Heart left ventricle (tissue), 16 donors: ENCODE results near the gene STXBP6. TPM values are rescaled to one million over a fixed set of nuclear protein-coding genes. Genes with fewer than 3 reads are reported as not detected.

Experiments
- ATAC-seq, 4 donors: fragments of 200-7000 bp; cut with Tn5 transposase; one replicate each; pipeline ENCODE4 v1.9.1; 2020 to 2022; ENCODE audit warnings: moderate library complexity in 4 of 4, mild to moderate bottlenecking in 3 of 4, moderate number of reproducible peaks in 1 of 4
- DNase-seq, 5 donors: peaks; one replicate each; pipeline ENCODE4 v3.0.0-alpha.2; 2020
- H3K27ac ChIP-seq, 12 donors: fragments of 200-600 bp; sonication (generic) in 4 of 12; one replicate each; pipeline versions ENCODE4 v1.5.0 to v1.8.0; 2016 to 2022; ENCODE audit warnings: mild to moderate bottlenecking in 2 of 12
- H3K27me3 ChIP-seq, 9 donors: fragments of 200-600 bp; sonication (generic) in 2 of 9; one replicate each; pipeline versions ENCODE4 v1.5.1 to v1.8.0; 2016 to 2022; ENCODE audit warnings: mild to moderate bottlenecking in 3 of 9
- H3K36me3 ChIP-seq, 9 donors: fragments of 200-600 bp; sonication (generic) in 2 of 9; one replicate each; pipeline versions ENCODE4 v1.5.0 to v1.8.0; 2018 to 2022; ENCODE audit warnings: mild to moderate bottlenecking in 2 of 9
- H3K4me1 ChIP-seq, 12 donors: fragments of 200-600 bp; sonication (generic) in 4 of 12; one replicate each; pipeline versions ENCODE4 v1.5.0 to v1.8.0; 2016 to 2022; ENCODE audit warnings: mild to moderate bottlenecking in 3 of 12
- H3K4me3 ChIP-seq, 12 donors: fragments of 200-600 bp; sonication (generic) in 4 of 12; one replicate each; pipeline versions ENCODE4 v1.5.0 to v1.8.0; 2017 to 2022; ENCODE audit warnings: mild to moderate bottlenecking in 9 of 12, moderate library complexity in 4 of 12
- H3K9me3 ChIP-seq, 12 donors: fragments of 200-600 bp; sonication (generic) in 4 of 12; one replicate each; pipeline versions ENCODE4 v1.5.0 to v1.8.0; 2016 to 2022; ENCODE audit warnings: mild to moderate bottlenecking in 1 of 12
- CTCF ChIP-seq, 12 donors: fragments of 200-600 bp; sonication (generic) in 4 of 12; IDR thresholded peaks; one replicate each; pipeline versions ENCODE4 v1.5.0 to v1.8.0; 2018 to 2022; ENCODE audit warnings: antibody characterized with exemption in 12 of 12, mild to moderate bottlenecking in 5 of 12
- POLR2A ChIP-seq, 2 donors: fragments of 450-650 bp; IDR thresholded peaks; one replicate each; pipeline ENCODE4 v1.6.1; 2017; ENCODE audit warnings: antibody characterized with exemption in 2 of 2, mild to moderate bottlenecking in 2 of 2, moderate library complexity in 2 of 2
- WGBS, 4 donors: extraction: QIAGEN DNeasy Blood & Tissue Kit in 2 of 4; methylation state at CpG; one replicate each; pipeline versions ENCODE4 v1.1.5 to v1.1.7; 2013 to 2018; 5-methylcytosine and 5-hydroxymethylcytosine counted together
- intact Hi-C, 10 donors: fragments of 100-400 bp; cut with DNase I; formaldehyde crosslinking; loops; one replicate each; pipeline versions ENCODE4 v1.11.1 to v1.14.2; 2022
- polyA plus RNA-seq, 2 donors: library from polyadenylated mRNA; stranded (reverse); fragments of 200-250 nt; gene quantifications; one replicate each; pipeline ENCODE4 v1.2.3, GENCODE V29; 2013
- total RNA-seq, 9 donors: library from RNA; depleted of rRNA in 2 of 9; stranded (reverse); fragments of >200 nt in 2 of 9; fragmentation: NEBNext Ultra II Directional in 3 of 9; extraction: Animal tissue kit (Norgen Biotek cat#: 25700) in 3 of 9; gene quantifications; one replicate each; pipeline versions ENCODE4 v1.1.0 to v1.2.4, GENCODE V29; 2016 to 2023
- donor health status: ischemic (EF 13 %, LVEDD 7.1; RV severe dilation, severe dysfunction).
- donor health status: healthy with polysubstance abuse.
- donor health status: DM: no; HTN: yes; CAD: no.
- donor health status: DM: no; HTN: no; CAD: no.
- donor health status: ischemic (EF 25% LVEDD 6.9; RV normal size, moderate dysfunction).
- donor health status: ischemic (EF 25% LVEDD 5.7; RV mildly dilated, moderate dysfunction).
- donor health status: healthy.
- donor health status: DM: yes; HTN: yes; CAD: no.
- donor health status: ischemic (EF 35%, LVEDD 5.7; RV mildly dilated, moderate dysfunction).
- donor health status: nonischemic (EF 11% LVEDD 7.7; RV severe dilation, severe dysfunction).
- donor health status: DM: yes; HTN: yes; CAD: no.
- donor health status: PGD.
- donor health status: ischemic (EF 29% LVEDD 5.4; RV normal size, mild dysfunction).
- donor health status: nonischemic (EF 23%, LVEDD 6.1; RV moderate dilation, normal function).

The STXBP6 gene
- total and polyA plus RNA-seq, 11 donors: 12.5 to 57.3 (median 23.7) TPM

- Histone ChIP-seq H3K9me3 (no peaks in the 10 kb centered on the region), H3K4me1 (peaks cover 0 to 40% (median 10%) of the 10 kb centered on the region in 12 donors), H3K27ac (no peak overlapping the region), H3K27me3 (no peaks in the 10 kb centered on the region), H3K4me3 (no peak overlapping the region), H3K36me3 (no peaks in the 10 kb centered on the region)
- TF ChIP-seq CTCF (IDR thresholded peaks at IDR 0.05): no peak
- TF ChIP-seq POLR2A (IDR thresholded peaks at IDR 0.05): no peak
- intact Hi-C loops: no loop called here
- ATAC-seq (peak in 1 of 4 donors; percentile 10), DNase-seq (no peak)
- WGBS, 4 donors: 96 to 100% (median 97%) methylated on average over 5 of the region's 5 CpGs
These were observed 205.9 kb downstream of the STXBP6 start for GRCh38 chr14:24844011-24844410.

- no peaks in the 10 kb centered on the region for H3K9me3 ChIP-seq
- intact Hi-C loops: no loop called here
- ATAC-seq (peak in 2 of 4 donors; percentile 20 to 27), DNase-seq (no peak)
- H3K4me3 ChIP-seq: no peak overlapping the region
- no peaks in the 10 kb centered on the region for H3K27me3 ChIP-seq
- peak overlapping the region in 1 of 12 donors; percentile 8 for H3K27ac ChIP-seq
- TF ChIP-seq CTCF (IDR thresholded peaks at IDR 0.05) (no peak), POLR2A (IDR thresholded peaks at IDR 0.05) (no peak)
- H3K4me1 ChIP-seq: peaks cover 0 to 42% (median 14%) of the 10 kb centered on the region in 12 donors
- no peaks in the 10 kb centered on the region for H3K36me3 ChIP-seq
- 70 to 83% (median 81%) methylated on average over 2 of the region's 2 CpGs for WGBS, 4 donors
These were observed 206.5 kb downstream of the STXBP6 start for GRCh38 chr14:24843494-24843893.

GRCh38 chr14:24840204-24840893 is 209.6 kb downstream of the STXBP6 start:
- Histone ChIP-seq H3K9me3 (no peaks in the 10 kb centered on the region), H3K4me1 (peaks cover 0 to 51% (median 22%) of the 10 kb centered on the region in 12 donors), H3K27ac (peak overlapping the region in 2 of 12 donors; percentile 33 to 54), H3K27me3 (no peaks in the 10 kb centered on the region), H3K36me3 (no peaks in the 10 kb centered on the region), H3K4me3 (no peak overlapping the region)
- WGBS, 4 donors: 80 to 91% (median 88%) methylated on average over 2 of the region's 2 CpGs
- DNase-seq: no peak
- peak in 1 of 4 donors; percentile 23 for ATAC-seq
- TF ChIP-seq CTCF (IDR thresholded peaks at IDR 0.05): no peak
- TF ChIP-seq POLR2A (IDR thresholded peaks at IDR 0.05): no peak
- intact Hi-C loops: no loop called here

GRCh38 chr14:24839617-24840203 is 210.2 kb downstream of the STXBP6 start:
- no peaks in the 10 kb centered on the region for H3K36me3 ChIP-seq
- WGBS, 4 donors: 92 to 98% (median 93%) methylated on average over 3 of the region's 3 CpGs
- no peaks in the 10 kb centered on the region for H3K27me3 ChIP-seq
- no peak for ATAC-seq
- no peak for DNase-seq
- TF ChIP-seq CTCF (IDR thresholded peaks at IDR 0.05): no peak
- no peak for TF ChIP-seq POLR2A (IDR thresholded peaks at IDR 0.05)
- H3K27ac ChIP-seq: peak overlapping the region in 8 of 12 donors; percentile 33 to 58 (median 50)
- no peaks in the 10 kb centered on the region for H3K9me3 ChIP-seq
- peaks cover 0 to 51% (median 22%) of the 10 kb centered on the region in 12 donors for H3K4me1 ChIP-seq
- intact Hi-C loops: no loop called here
- no peak overlapping the region for H3K4me3 ChIP-seq
